Effector CD4-positive, alpha-beta T cell (primary cell): ENCODE results near the gene FUBP1.
"Not testable (repeated sequence)": the region's sequence is repeated elsewhere in the genome, so short reads cannot be mapped to it uniquely, and the experiment has no call there.

Experiments used
- DNase-seq: peaks from one replicate; pipeline ENCODE4 v3.0.0-alpha.2; 2020

Gene FUBP1

DNA sequence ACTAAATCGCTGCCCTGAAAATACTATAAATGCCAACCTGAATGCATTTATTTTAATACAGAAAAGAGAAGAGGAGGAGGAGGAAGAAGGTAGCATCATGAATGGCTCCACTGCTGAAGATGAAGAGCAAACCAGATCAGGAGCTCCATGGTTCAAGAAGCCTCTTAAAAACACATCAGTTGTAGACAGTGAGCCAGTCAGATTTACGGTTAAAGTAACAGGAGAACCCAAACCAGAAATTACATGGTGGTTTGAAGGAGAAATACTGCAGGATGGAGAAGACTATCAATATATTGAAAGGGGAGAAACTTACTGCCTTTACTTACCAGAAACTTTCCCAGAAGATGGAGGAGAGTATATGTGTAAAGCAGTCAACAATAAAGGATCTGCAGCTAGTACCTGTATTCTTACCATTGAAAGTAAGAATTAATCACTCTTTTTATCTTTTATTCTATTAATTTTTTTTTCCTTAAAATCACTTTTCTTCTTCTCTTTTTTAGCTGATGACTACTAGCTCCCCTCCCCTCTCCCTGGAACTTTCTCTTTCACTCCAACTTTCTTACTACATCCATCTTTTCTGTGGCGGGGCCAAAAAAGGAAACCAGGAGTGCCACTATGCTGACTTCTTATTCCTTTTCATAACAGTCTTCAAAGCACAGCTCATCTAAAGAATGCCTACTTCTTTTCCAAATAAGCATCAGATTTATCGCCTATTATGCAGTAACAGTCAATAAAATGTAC lies 36.3 kb downstream of the FUBP1 start:
- no peak for DNase-seq

DNA sequence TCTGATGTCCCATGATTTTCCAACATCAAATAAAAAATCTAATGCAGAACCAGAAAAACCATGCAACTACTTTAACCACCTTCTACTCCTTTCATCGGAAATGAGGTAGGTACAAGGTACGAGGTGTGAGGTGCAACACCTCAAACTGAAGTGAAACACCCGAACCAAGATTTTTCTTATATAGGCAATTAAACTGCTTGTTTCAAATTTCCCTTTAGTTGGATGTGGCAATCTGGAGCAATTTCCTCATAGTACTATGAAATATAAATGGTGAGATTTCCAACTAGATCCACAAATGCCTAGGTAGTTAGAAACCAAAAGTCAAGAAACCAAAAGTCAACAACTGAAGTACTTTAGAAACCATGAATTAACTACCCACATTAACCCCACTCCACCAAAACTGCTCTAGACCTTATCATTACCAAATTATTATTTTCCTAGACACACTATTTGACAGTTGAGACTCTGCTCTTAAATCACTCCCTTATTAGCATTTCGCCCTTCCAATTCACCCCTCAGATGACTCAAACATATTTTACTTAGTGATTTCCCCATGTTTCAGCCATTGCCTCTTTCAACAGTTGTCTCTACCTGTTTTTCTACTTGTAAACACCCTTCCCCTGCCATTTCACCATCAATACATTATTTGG lies 37.8 kb downstream of the FUBP1 start:
- DNase-seq, result no peak

DNA sequence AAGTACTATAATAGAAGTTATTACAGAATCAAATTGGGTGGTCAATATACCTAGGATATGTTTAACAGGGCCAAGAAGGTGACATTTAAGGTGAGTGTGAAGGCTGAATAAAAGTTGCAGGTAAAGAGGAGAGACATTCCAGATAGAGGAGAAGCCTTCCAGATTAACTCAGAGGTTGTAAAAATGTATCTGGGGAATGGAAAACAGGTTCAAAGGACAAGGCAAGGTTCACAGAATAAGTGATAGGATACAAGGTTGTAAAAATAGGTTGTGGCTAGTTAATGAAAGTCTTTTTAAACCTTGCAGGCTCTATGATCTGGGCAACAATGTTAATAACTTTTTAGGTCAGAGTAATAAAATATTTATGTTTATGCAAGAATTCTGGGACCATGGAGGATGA lies 40.2 kb downstream of the FUBP1 start:
- DNase-seq, result no peak

DNA sequence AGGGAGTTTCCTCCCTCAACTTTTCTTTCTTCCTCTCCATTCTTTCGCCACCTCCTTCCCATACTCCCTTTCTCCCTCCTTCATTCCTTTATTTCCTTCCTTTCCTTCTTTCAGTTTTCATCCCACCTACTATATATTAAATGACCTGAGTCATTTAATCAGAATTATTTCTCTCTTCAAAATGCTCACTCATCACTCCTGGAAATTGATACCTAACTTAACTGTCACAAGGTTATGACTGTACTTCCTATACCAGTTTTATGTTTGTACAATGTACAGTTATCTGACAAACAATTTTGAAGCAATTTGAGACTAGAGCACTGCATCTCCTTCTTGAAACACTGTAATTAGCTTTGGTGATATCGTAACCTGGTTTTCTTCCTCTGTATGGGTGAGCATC lies 49.1 kb downstream of the FUBP1 start:
- DNase-seq, result no peak

DNA sequence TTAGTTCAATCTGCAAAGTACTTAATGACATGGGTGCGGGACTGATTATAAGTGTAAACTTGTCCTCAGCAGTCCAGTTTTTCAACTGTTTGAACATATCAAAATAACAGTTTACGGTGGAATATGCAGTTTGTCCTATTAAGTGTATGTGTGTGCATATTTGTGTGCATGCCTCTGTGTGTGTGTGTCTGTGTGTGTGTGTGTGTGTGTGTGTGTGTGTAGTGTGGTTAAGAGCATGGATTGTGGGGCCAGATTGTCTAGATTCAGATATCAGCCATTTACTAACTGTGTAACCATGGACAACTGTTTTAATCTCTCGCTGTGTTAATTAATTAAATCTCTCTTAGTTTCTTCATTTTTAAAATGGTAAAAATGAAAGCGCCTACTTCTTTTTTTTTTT lies 51.5 kb downstream of the FUBP1 start:
- DNase-seq, result no peak

DNA sequence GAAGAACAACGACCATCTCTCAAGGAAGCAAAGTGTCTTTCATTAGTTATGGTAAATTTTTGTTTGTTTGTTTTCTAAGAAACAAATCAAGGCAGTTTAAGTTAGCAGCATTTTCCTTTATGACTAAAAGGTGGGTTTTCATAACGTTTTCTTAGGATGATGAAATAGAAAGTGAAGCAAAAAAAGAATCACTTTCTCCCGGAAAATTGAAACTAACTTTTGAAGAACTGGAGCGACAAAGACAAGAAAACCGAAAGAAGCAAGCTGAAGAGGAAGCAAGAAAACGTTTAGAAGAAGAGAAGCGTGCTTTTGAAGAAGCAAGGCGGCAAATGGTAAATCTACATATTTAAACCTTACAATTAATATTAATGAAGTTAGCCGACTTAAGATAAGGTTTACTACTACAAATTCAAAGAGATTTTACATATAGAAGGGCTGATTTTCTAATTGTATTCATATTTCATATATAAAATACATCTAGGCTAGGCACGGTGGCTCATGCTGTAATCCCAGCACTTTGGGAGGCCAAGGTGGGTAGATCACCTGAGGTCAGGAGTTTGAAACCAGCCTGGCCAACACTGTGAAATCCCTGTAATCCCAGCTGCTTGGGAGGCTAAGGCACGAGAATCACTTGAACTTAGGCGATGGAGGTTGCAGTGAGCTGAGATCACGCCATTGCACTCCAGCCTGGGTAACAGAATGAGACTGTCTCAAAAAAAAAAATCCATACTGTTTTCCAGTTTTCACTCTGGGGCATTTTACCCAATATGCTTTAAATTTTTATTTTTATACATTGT lies 52.1 kb downstream of the FUBP1 start:
- no peak for DNase-seq

DNA sequence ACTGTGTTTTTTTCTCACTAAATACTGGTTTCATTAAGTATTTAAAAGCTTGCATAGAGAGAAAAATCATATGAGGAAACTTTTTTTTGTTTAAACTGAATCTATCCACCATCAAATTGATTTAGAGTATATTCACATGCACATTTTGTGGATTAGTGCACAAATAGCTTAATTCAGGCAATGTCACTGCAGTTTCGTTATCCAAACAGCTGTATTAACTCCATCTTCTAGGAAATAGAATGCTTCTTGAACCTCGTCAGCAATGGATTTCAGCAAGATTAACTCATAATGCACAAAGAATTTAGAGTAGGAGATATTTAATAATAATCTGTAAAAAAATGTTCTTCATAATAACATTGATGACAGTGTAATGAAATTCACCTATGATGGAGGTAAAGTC lies 52.9 kb downstream of the FUBP1 start:
- no peak for DNase-seq

DNA sequence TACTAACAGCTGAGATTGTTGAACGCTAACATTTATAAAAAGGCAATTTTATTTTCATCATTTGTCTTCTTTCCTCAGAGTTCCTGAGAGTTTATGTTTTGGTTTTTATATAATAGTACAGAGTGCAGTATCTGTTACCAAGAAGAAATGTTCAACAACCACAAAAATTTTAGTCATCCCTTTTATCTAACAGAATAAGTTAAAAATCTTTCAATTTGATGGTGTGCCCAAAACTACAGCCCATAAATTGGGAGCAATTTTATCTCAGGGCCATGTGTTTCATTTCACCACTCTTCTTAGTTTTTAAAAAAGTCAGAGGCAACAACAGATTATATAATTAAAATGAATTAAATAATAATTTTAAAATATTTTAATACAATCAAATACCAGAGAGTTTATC lies 53.4 kb downstream of the FUBP1 start:
- no peak for DNase-seq

DNA sequence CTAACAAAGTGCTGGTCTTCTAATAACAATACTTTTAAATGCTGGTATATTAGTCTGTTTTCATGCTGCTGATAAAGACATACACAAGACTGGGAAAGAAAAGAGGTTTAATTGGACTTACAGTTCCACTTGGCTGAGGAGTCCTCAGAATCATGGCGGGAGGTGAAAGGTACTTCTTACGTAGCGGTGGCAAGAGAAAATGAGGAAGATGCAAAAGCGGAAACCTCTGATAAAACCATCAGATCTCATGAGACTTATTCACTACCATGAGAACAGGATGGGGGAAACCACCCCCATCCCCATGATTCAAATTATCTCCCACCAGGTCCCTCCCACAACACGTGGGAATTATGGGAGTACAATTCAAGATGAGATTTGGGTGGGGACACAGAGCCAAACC lies 60.0 kb downstream of the FUBP1 start:
- DNase-seq, result not testable (repeated sequence)

DNA sequence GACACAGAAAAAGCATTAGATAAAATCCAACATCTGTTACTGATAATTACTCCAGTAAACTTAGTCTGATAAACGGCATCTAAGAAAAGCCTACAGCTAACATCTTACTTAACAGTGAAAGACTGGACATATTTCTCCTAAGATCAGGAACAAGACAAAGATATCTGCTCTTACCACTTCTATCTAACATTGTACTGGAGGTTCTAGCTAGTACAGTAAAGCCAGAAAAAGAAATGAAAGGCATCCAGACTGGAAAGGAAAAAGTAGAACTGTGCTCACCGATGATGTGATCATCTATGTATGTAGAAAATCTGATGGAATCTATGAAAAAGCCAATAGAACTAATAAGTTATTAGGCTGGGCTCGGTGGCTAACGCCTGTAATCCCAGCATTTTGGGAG lies 68.8 kb downstream of the FUBP1 start:
- no peak for DNase-seq

DNA sequence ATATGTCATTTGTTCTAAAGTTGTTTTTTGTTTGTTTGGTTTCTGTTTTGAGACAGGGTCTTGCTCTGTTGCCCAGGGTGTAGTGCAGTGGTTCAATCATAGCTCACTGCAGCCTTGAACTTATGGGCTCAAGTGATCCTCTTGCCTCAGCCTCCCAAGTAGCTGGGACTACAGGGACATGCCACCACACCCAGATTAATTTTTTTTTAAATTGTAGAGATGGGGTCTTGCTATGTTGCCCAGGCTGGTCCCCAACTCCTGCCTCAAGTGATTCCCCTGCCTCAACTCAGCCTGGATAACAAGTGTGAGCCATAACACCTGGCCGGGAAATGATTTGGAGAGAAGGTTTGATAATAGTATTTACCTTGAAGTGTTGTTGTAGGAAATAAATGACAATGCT lies 72.2 kb downstream of the FUBP1 start:
- no peak for DNase-seq

DNA sequence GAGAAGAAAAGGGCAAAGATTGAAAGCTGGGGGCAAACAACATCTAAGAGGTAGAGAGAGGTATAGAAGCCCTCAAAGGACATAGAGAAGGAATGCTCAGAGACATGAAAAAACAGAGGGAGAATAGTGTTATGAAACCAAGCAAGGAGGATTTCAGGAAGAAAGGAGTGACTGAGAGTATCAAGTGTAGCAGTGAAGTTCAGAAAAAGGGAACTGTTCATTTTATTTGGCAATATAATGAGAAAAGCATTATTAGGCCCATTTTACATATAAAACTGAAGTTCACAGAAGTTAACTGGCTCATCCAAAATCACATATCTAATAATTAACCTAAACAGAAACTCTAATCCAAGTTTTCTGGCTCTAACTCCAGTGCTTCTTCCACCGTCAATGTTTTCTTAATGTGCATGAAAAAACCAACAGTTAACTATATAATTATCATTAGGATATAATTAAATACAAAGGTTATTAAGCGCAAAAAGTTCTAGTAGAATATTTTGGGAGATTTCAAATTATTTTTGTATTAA lies 72.8 kb downstream of the FUBP1 start:
- no peak for DNase-seq

DNA sequence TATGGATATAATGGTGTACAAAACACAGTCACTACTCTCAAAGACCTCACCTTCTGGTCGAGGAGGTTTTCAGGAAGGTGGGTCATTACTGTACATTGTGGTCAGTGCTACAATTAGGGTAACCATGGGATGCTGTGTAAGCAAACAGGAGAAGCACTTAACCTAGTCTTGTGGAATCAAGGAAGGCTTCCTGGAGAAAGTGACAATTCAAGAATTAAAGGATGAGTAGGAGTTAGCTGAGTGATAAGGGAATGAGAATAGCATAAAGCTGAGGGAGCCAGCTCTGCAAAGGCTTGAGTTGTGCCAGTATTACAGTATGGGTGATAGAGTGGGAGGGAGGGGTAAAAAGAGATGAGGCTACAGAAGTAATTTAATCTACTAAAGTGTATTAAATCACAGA lies 73.3 kb downstream of the FUBP1 start:
- no peak for DNase-seq

DNA sequence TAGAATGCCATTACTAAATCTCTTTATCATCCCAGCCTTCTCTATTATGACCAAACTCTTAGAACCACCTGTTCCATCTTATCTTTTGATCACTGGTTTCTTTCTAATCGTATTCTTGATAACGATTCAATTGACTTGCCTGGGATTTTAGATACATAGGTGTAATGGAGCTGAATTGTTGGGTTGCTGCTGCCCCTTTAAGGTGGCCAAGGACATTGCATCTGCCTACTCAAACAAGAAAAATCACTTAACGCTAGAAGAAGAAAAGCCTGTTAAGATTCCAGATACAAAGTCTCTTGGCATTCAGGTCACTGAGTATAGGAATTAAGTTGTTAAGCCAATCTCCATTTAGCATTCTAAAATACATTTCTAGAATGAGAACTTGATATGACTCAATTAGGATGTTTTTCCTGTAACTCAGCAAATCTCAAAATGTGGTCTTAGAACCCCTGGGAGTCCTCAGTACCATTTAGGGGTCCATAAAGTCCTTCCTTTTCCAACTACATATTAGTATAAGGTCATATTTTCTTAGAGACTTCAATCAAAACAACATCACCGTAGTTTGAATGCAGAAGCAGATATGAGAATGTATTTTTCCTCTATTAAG lies 78.1 kb downstream of the FUBP1 start:
- no peak for DNase-seq

DNA sequence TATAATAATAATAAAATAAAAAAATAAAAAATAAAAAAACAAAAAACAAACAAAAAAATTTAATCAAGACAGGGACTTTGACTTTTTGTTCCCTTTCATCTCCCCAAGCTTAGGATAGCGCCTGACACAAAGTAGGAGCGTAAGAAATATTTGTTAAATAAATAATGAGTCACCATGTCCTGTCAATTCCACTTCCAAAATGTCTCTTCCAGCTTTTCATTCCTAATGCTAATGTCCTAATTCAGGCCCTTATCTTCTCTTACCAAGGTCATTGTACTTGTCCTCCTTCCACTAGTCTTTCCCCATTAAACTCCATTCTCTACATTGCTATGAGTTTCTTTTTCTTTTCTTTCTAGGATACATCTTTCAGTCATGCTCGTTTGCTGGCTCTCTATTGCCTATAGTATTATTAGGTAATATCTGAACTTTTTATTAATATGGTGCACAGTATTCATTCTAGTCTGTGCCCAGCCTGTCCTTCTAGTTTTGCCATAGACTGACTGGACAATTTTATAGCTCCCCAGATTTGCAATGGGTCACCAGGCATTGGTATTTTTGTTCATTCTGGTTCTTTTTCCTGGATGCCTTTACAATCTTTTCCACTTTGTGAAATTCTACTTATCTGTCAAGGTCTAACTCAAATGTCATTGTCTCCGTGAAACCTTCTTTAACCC lies 79.1 kb downstream of the FUBP1 start:
- DNase-seq, result no peak
